ENCODE data around the gene MALT1.

DNA sequence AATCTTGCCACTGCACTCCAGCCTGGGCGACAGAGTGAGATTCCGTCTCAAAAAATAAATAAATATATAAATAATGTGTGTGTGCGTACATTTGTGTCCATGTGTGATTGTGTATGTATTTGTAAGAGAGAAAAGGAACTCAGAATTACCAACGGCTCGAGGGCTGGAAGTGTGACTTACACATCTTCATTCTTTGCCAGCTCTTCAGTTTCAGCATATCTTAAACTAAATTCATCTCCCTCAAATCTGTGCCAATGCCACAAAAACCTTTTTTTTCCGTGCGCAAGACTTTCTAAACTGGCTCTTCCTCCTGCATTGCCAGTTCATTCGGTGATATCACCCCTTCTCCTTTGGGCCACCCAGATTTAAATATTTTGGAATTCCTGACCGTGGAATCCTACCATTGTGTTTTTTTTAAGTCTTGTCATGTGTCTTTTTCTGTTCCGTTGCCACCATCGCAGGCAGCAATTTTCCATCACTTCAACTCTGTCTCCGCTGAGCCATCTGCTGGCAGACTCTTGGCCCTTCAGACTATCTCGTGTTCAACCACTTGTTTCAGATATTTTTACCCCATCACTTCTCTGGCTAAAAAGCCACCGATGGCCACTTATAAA lies 116.4 kb downstream of the MALT1 start:
- TF ChIP-seq, protein P1, sequence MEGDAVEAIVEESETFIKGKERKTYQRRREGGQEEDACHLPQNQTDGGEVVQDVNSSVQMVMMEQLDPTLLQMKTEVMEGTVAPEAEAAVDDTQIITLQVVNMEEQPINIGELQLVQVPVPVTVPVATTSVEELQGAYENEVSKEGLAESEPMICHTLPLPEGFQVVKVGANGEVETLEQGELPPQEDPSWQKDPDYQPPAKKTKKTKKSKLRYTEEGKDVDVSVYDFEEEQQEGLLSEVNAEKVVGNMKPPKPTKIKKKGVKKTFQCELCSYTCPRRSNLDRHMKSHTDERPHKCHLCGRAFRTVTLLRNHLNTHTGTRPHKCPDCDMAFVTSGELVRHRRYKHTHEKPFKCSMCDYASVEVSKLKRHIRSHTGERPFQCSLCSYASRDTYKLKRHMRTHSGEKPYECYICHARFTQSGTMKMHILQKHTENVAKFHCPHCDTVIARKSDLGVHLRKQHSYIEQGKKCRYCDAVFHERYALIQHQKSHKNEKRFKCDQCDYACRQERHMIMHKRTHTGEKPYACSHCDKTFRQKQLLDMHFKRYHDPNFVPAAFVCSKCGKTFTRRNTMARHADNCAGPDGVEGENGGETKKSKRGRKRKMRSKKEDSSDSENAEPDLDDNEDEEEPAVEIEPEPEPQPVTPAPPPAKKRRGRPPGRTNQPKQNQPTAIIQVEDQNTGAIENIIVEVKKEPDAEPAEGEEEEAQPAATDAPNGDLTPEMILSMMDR (IDR thresholded peaks at IDR 0.05), result no peak
- no peak for TF ChIP-seq EP300 (IDR thresholded peaks at IDR 0.05)

All from sigmoid colon (tissue), 4 donors.